ENCODE results near the gene GINS3.
"Not testable (repeated sequence)": the region's sequence is repeated elsewhere in the genome, so short reads cannot be mapped to it uniquely, and the experiment has no call there.

Gene GINS3

DNA sequence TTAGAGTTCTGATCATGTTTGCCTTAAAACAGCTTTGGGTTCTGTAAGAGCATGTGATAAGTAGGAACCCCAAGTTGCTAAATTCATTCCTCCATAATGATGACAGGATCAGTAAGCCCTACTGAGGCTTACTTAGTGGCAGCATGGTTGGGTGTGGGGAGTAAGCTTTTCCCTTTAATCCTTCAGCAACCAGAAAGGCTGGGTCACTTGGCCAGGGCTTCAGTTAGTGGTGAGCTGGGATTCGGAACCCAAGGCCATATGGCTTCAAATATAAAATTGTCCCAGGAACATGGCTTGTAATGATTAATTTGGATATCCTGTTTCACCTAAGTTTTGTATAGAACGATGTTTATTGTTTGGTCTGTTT, 850 bp downstream of the GINS3 start:
- no peak for DNase-seq

GRCh38 chr16:58396897-58397296, 4.6 kb downstream of the GINS3 start:
- not testable (repeated sequence) for DNase-seq

GRCh38 chr16:58399718-58400633, 7.7 kb downstream of the GINS3 start:
- DNase-seq = no peak

DNA sequence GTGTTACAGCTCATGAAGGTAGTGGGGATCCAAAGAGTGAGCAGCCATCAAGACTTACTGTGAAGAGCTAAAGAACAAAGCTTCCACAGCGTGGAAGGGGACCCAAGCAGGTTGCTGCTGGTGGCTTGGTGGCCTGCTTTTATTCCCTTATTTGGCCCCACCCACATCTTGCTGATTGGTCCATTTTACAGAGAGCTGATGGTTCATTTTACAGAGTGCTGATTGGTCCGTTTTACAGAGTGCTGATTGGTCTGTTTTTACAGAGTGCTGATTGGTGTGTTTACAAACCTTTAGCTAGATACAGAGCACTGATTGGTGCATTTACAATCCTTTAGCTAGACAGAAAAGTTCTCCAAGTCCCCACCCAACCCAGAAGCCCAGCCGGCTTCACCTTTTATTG, 9.0 kb downstream of the GINS3 start:
- not testable (repeated sequence) for DNase-seq

DNA sequence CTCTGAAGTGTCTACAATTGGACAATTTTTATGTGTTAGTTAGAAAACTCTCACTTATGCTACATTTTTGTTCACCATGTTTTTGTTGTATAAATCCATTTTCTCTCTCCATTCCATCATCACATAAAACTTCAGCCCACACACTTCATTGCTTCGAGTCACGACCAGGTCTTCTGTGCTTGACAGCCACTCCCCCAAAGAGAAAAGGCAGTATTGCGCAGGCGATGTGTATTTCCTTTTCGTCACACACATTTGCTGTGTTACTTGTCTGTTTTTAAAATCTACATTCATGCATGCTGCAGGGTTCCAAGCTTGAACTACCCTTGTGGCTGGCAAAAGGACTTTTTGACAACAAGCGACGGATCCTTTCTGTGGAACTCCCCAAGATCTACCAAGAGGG, 10.5 kb downstream of the GINS3 start:
- no peak for DNase-seq

GRCh38 chr16:58409316-58409973, 17.2 kb downstream of the GINS3 start:
- DNase-seq = no peak

DNA sequence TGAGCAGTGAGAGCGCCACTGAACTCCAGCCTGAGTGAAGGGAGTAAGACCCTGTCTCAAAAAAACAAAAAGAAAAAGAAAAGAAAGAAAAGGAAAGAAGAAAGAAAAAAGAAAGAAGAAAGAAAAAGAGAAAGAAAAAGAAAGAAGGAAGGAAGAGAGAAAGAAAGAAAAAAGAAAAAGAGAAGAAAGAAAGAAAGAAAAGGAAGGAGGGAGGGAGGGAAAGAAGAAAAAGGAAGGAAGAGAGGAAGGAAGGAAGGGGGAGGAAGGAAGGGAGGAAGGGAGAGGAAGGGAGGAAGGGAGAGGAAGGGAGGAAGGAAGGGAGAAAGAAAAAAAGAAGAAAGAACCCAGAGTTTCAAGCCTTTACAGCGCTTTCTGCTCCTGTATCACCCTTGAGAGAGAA, 19.1 kb downstream of the GINS3 start:
- no peak for DNase-seq

- DNase-seq = no peak
Observed at GRCh38 chr16:58411736-58412614, 19.7 kb downstream of the GINS3 start.

GRCh38 chr16:58412615-58412970, 20.3 kb downstream of the GINS3 start:
- not testable (repeated sequence) for DNase-seq

DNA sequence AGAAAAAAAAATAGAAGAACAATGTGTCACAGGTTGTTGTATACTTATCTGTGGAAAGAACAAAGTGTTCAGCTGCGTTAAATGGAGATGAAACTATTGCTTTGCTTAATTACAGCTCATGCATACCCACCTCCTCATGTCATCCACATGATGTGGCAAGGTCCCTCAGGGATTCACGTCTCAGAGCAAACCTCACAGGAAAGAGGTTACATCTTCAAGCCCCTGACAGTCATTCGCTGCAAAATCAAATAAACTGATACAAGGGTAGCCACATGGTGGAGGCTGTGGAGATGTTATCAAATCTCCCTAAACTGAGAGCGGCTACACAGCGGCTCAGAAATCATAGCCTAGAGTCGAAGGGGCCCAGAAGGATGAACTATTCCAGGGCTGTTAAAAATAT, 21.1 kb downstream of the GINS3 start:
- no peak for DNase-seq

DNA sequence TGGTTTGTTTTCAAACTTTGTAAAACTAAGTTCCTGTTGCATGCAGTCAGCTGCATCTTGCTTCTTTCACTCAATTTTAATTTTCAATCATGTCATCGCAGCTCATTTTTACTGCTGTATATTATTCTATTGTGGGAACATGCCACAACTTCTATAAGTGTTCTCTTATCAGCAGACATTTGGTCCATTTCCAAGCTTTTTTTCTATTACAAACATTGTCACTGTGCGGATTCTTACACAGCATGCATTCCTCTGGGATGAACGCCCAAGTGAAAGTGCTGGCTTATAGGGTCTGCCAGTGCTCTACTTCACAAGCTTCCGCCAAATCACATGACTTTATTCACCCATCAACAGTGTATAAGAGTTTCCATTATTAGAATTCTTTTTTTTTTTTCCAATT, 22.7 kb downstream of the GINS3 start:
- no peak for DNase-seq

- not testable (repeated sequence) for DNase-seq
Observed at GRCh38 chr16:58415961-58416360, 23.7 kb downstream of the GINS3 start.

DNA sequence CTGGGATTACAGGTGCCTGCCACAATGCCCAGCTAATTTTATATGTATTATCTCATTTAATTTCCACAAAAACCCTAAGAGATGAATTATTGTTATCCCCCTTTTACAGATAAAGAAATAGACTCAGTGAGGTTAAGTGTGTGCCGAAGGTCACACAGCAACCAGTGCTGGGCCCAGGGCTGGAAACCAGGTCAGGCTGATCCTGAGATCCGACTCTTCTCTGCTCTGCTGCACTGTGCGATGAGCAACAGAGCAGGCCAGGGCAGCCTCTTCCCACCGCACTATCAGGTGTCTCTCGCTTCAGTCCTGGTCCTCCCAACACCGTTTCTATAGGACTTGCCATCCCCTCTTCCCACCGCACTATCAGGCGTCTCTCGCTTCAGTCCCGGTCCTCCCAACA, 24.8 kb downstream of the GINS3 start:
- DNase-seq = no peak

GRCh38 chr16:58417600-58417999, 25.3 kb downstream of the GINS3 start:
- no peak for DNase-seq

- no peak for DNase-seq
Observed at GRCh38 chr16:58418026-58418425, 25.8 kb downstream of the GINS3 start.

DNA sequence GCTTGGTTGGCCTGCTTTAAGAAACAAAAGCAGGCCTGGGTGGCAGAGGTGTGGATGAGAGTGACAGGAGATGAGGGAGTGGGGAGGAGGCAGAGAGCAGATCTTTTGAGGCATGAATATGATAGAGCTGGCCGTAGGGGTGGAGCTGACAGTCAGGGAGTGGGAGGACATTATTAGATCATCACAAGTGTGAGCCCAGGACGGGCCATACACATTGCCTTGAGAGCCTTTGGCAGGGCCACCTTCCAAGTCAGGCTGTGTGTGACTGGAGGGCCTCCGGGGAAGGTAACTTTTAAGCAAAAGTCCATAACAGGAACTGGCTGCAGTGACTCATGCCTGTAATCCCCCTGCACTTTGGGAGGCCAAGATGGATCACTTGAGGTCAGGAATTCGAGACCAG, 26.3 kb downstream of the GINS3 start:
- no peak for DNase-seq

DNA sequence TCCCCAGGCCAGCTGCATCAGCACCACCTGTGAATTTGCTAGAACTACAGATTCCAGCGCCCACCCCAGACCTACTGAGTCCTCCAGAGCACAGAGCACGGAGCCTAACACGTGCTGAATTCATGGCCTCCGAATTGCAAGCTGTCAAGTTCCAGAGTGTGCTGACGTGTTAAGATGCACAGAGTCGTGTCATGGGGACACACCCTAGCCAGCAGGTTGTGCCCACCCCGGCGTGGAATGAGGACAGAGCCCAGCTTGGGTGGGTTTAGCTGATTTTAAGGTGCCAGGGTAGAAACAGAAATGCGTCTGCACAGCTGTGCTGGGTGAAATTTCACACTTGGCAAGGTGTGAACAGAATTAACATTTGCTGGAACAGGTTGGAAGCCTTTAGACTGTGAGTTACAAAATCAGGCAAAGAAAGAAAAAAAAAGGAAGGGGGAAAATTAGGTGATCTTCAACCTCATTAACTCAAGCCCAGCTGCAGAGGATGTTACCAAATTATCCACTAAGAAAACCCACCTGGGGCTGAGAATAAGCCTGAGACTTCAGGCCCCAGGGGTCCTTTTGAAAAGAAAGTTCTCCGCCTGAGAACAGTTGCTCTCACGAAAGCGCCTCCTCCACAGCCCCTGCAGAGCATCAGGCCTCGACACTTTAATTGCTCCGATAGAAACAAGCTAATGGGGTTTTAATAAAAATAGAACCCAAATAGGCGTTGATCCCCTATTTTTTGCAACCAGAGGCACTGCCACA, 27.1 kb downstream of the GINS3 start:
- DNase-seq = no peak

- no peak for DNase-seq
Observed at GRCh38 chr16:58421059-58421458, 28.8 kb downstream of the GINS3 start.

DNA sequence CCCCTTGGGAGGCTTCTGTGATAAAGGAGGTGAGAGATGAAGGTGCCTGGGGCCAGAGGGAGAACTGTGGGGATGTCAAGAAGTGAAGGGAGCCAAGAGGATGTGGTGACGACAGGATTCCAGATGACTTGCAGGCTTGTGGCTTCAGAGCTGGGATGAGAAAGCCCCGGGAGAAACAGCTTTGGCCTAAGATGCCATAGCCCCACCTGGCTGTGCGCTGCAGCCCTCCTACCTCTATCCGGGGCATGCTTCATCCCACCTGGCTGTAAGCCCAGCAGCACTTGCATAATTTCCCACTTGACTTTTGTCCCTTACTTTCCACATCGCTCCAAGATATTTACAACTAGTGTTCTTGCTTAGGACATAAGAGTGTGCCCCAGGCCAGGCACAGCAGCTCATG, 29.3 kb downstream of the GINS3 start:
- DNase-seq = no peak

DNA sequence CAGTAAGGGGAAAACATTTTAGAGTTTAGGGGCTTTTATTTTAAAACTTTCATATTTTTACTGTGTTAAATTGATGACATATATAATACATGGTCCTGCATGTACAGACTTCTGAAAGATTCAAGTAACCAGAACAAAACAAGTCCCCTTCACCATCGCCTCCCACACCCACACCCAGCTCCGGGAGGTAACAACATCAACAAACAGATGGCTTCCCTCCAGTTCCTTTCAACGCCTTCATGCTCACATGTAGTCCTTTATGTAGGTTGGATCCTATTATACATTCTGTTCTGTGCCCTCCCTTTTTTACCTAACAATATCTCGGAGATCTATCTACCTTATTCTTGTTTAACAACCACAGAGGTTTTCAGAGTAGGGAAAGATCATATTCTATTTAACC, 30.5 kb downstream of the GINS3 start:
- no peak for DNase-seq

DNA sequence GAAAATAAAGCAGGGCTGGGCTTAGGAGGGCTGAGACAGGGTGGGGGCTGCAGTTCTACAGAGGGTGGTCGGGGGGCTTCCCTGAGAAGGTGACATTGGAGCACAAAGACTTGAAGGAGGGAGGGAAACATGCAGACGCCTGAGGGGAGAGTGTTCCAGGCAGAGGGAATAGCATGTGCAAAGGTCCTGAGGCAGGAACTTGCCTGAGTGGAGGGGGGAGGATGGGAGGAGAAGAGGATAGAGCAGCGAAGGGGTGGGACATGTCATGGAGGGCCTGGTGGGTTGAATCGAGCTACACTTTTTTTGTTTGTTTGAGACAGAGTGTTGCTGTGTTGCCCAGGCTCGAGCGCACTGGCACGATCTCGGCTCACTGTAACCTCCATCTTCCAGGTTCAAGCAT, 33.0 kb downstream of the GINS3 start:
- DNase-seq = no peak

DNA sequence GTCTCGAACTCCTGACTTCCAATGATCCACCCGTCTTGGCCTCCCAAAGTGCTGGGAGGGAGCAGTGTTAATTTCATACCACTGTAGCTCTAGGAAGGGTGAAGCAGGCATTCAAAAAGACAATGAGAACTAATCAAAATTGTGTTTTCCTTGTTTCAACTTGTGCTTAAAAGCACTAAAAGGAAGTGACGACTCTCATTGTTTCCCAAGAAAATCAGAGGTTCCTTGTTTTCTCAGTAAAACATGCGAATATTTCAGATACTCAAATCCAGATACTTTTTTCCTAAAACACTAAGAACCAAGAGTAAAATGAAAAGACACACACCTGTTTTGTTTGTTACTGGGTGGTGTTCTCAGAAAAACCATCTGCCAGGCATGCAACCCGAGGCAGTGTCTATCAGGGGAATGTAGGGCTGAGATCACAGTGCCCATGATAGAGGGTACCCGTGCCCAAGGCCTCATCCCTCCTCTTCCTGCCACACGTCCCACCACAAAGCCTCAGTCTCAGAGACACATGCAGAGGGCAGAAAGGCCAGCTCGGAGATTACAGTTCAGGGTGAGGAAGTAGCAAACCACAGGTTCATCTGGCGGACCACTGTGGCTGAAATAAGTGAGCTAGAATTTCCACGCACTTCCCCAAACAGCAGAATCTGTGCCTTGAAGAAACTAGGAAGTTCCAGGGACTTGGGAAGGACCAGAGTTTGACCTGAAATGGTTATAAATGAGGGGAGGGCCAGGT, 33.7 kb downstream of the GINS3 start:
- DNase-seq = peak; percentile 47
